Measurements from ENCODE around the gene CDX1. TPM values are rescaled to one million over a fixed set of nuclear protein-coding genes. Genes with fewer than 3 reads are reported as not detected.
A peak's percentile ranks its signal among the peaks of the same experiment; 100 is the strongest.

The CDX1 gene
- total RNA-seq, 2 experiments from 2014 or later: not detected

DNA sequence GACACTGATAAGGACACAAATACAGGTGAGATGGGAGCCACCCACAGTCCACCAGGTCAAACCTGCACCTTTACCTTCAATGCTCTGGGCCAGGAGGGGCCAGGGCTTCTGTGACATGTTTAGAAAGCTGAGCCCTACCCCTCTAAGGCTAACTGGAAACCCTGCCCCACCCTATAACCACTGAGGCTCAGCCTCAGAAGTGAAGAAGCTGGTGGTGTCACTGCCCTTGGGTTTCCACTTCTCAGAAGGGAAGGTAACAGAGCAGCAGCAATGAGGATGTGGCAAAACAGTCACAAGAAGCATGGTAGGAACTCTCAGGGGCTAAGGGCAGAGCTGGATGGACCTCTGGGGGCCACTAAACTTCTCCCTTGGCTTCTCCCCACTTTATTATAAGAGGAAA lies 17.0 kb upstream of the CDX1 start:
- DNase-seq: no peak
- H3K4me1 Mint-ChIP-seq: no peaks in the 10 kb centered on the region
- no peak overlapping the region for H3K27ac Mint-ChIP-seq
- H3K36me3 Mint-ChIP-seq: no peaks in the 10 kb centered on the region
- H3K9me3 Mint-ChIP-seq: no peaks in the 10 kb centered on the region
- H3K4me3 Mint-ChIP-seq: no peak overlapping the region
- no peaks in the 10 kb centered on the region for H3K27me3 Mint-ChIP-seq

DNA sequence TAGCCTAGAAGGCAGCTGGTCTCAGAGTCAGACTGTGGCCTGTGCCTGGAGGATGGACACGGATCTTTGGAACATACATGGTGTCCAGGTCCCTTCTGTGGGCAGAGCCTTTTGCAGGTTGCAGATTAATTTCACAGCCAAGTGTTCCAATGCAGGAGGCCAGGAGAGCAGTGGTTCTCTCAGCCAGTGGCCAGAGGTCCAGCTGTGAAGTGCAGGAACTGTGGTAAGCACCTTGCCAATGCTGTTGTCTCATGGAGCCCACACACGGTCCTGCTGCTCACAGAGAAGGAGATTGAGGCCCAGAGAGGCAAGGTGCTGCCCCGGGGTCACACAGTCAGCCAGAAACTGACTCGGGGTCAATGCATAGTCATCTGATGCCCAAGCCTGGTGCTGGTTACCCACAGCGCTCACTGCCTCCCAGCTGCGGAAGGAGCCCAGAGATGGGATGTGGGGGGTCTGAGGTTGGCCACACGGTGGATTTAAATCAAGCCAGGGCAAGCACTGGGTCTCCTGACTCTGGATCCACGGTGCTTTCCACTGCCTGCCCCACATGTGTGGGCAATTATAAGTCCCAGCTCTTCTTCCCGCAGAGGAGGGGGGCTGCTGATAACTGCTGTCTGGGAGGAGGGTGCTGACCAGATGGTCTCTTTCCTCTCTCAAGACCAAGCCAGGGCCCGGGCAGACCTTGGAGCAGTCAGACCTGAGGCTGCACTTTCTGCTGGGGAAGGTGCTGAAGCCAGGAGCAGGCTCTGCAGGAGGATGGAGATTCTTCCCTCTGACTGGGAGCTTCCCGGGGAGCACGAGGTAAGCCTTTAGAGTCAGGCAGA lies 13.7 kb upstream of the CDX1 start:
- no peak for DNase-seq
- H3K36me3 Mint-ChIP-seq: no peaks in the 10 kb centered on the region
- H3K4me1 Mint-ChIP-seq: peaks cover 7% of the 10 kb centered on the region
- no peak overlapping the region for H3K27ac Mint-ChIP-seq
- no peak overlapping the region for H3K4me3 Mint-ChIP-seq
- H3K27me3 Mint-ChIP-seq: peaks cover 15% of the 10 kb centered on the region
- H3K9me3 Mint-ChIP-seq: no peaks in the 10 kb centered on the region

DNA sequence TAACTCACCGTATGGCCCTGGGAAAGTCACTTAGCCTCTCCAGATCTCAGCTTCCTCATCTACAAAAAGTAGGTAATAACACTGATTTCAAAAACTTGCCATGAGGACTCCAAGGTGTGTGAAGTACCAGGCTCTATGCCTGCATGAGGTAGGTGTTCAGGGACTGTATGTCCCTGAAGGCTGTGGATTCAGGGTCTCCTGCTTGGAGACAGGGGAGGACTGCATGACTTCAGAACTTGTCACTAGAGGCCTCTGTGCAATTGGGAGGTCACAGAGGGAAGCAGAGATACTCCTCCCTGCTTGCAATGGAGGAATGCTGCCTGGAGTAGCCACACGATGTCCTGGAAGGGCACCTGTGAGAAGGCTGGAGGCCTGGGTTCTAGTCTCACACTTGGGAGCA lies 13.1 kb upstream of the CDX1 start:
- no peaks in the 10 kb centered on the region for H3K36me3 Mint-ChIP-seq
- peaks cover 7% of the 10 kb centered on the region for H3K4me1 Mint-ChIP-seq

DNA sequence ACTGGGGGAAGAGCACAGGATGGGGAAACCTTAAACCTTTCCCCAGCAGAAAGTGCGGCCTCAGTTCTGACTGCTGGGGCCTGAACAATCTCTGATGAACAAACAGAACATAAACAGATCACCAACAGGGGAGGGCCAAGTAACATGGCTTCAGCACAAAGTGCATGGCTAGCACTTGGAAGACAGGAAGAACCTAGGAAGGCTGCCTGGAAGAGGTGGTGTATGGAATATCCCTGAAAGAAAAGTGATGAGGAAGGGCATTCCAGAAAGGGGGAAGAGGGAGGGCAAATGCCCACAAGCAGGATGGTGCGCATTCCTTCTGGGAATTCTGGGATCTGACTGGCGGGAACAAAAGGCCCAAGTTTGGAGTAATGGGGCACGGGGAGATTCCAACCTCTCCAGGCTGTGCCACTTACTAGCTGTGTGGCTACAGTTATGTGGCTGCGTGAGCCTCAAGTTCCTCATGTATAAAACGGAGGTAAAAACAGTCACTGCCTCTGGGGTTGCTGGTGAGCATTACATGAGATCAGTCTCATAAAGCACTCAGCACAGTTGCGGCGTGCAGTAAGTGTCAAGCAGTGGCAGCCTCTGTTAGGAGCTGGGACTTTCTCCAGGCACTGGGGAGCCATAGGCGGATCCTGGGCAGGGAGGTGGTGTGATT lies 12.5 kb upstream of the CDX1 start:
- peaks cover 15% of the 10 kb centered on the region for H3K27me3 Mint-ChIP-seq
- peaks cover 7% of the 10 kb centered on the region for H3K4me1 Mint-ChIP-seq
- no peak overlapping the region for H3K4me3 Mint-ChIP-seq
- H3K36me3 Mint-ChIP-seq: no peaks in the 10 kb centered on the region
- H3K9me3 Mint-ChIP-seq: no peaks in the 10 kb centered on the region
- H3K27ac Mint-ChIP-seq: no peak overlapping the region
- no peak for DNase-seq

More for the DNA sequence above, 13.1 kb upstream of the CDX1 start:
- Mint-ChIP-seq H3K4me3 (no peak overlapping the region), H3K27me3 (peaks cover 15% of the 10 kb centered on the region), H3K27ac (no peak overlapping the region), H3K9me3 (no peaks in the 10 kb centered on the region)
- no peak for DNase-seq

DNA sequence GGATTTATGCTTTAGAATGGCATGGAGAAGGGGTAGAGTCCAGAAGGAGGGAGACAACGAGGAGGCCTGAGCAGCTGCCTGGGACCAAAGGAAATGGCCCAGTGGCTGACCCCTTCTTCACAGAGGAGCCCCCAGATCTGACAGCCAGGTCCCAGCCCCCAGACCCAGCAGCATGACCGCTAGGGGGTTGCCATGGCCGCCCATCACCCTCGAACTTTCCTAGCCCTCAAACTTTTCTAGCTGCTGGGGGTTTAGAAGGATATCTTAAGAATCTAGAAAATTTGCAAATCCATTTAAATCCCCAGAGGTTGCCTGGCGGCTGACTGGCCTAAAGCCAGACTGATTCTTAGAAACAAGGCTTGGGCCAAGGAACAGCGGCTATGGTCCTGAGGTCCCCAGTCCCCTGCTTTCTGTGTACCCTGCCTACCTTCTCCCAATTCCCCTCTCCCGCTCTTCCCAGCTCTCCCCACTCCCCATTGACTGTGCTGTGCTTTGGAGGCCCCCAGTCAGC lies 11.9 kb upstream of the CDX1 start:
- Mint-ChIP-seq H3K27me3 (peaks cover 15% of the 10 kb centered on the region), H3K9me3 (no peaks in the 10 kb centered on the region), H3K4me3 (peak overlapping the region; percentile 34), H3K27ac (no peak overlapping the region), H3K36me3 (no peaks in the 10 kb centered on the region), H3K4me1 (peaks cover 7% of the 10 kb centered on the region)
- no peak for DNase-seq

DNA sequence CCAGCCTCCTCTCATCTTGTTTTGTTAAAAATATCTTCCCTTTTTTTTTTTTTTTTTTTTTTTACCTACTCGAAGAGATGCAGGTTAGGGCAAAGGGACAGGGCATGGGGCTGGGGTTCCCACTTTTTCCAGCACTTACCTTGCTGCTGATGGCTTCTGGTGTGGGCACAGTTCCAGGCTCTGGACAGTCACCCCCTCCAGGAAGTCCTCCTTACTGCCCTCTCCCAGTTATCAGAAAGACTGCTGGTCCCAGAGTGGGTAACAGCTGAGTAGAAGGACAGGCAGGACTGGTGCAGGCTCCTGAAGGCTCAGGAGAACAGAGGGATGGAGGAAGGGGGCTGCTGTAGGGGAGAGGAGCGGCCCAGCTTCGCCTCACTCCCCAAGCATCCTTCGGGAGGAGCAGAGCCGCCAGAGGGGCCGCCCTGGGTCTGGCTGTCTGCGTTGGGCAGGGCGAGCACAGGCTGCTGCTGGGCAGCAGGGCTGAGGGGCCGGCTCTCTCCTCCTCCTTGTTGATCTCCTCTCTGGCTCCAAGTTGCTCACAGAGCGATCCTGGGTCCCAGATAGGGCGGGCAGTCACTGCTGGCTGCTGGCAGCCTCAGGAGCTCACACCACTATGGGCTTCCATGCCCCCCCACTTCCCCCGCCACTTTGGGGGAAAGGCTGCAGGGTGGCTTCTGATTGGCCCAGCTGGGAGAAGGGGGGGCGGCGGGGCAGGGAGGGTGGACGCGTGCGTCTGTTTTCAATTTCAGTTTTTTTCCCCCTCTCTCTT lies 11.1 kb upstream of the CDX1 start, which contains the start of gene PDGFRB:
Gene PDGFRB (minus strand): TSS at position 588 of the 769 bp plus-strand sequence. CDS start 18,798 bp downstream, outside the sequence.
- Mint-ChIP-seq H3K36me3 (no peaks in the 10 kb centered on the region), H3K27me3 (peaks cover 15% of the 10 kb centered on the region), H3K4me3 (peak within 1 kb of the TSS; percentile 88), H3K9me3 (no peaks in the 10 kb centered on the region), H3K4me1 (peaks cover 7% of the 10 kb centered on the region), H3K27ac (no peak within 1 kb of the TSS)
- DNase-seq: peak; percentile 63

DNA sequence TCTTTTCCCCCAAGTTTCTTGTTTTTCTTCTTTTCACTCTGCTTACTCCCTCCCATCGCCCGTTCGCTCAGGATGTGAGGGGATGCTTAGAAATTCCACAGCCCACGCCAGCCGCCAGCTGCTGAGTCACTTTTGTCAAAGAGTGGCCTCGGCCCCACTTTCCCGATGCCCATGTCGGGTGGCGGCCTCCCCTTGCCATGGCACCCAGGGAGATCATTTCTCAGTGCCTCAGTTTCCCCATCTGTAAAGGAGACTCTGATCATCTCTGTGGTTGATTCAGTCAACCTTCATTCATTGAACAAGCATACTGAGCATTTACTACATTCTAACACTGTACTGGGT lies 10.6 kb upstream of the CDX1 start:
- no peak for DNase-seq
- Mint-ChIP-seq H3K4me3 (peak overlapping the region; percentile 88), H3K4me1 (peaks cover 7% of the 10 kb centered on the region), H3K36me3 (no peaks in the 10 kb centered on the region), H3K9me3 (no peaks in the 10 kb centered on the region), H3K27ac (no peak overlapping the region), H3K27me3 (peaks cover 15% of the 10 kb centered on the region)

DNA sequence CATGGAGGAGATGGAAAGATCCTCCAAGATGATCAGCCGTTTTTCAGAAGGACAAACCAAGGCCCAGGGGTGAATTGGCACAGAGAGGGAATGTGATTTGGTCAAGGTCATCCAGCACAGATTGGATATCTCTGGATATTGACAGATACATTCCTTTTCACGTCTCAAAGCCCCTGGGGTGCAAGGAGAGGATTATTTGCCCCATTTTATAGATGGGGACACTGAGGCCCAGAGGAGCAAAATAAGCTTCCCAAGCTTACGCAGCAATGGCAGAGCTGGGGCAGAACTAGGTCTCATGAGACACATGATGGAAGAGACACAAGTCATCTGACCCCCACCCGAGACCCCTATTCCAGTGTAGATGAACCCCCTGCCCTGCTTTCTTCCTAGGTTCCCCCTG lies 10.0 kb upstream of the CDX1 start:
- H3K9me3 Mint-ChIP-seq: no peaks in the 10 kb centered on the region
- H3K4me1 Mint-ChIP-seq: peaks cover 7% of the 10 kb centered on the region
- H3K27ac Mint-ChIP-seq: no peak overlapping the region
- peaks cover 15% of the 10 kb centered on the region for H3K27me3 Mint-ChIP-seq
- H3K4me3 Mint-ChIP-seq: no peak overlapping the region
- no peak for DNase-seq
- no peaks in the 10 kb centered on the region for H3K36me3 Mint-ChIP-seq

DNA sequence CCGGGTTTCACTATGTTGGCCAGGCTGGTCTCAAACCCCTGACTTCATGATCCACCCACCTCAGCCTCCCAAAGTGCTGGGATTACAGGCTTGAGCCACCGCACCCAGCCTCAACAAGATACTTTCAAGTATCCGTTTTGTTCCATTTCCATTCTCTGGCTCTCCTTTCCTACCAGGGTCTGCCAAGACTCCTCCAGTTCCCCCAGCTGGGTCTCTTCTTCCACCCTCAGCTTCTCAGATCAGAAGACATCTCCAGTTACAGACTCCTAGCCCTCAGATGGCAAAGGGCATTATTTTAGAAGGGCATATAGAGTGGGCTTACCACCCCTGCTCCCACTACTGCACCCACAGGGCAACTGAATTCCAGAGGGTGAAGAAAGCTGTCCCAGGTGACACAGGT lies 9.4 kb upstream of the CDX1 start:
- Mint-ChIP-seq H3K9me3 (no peaks in the 10 kb centered on the region), H3K4me1 (peaks cover 7% of the 10 kb centered on the region), H3K4me3 (no peak overlapping the region), H3K27me3 (peaks cover 15% of the 10 kb centered on the region), H3K27ac (no peak overlapping the region), H3K36me3 (no peaks in the 10 kb centered on the region)
- no peak for DNase-seq

DNA sequence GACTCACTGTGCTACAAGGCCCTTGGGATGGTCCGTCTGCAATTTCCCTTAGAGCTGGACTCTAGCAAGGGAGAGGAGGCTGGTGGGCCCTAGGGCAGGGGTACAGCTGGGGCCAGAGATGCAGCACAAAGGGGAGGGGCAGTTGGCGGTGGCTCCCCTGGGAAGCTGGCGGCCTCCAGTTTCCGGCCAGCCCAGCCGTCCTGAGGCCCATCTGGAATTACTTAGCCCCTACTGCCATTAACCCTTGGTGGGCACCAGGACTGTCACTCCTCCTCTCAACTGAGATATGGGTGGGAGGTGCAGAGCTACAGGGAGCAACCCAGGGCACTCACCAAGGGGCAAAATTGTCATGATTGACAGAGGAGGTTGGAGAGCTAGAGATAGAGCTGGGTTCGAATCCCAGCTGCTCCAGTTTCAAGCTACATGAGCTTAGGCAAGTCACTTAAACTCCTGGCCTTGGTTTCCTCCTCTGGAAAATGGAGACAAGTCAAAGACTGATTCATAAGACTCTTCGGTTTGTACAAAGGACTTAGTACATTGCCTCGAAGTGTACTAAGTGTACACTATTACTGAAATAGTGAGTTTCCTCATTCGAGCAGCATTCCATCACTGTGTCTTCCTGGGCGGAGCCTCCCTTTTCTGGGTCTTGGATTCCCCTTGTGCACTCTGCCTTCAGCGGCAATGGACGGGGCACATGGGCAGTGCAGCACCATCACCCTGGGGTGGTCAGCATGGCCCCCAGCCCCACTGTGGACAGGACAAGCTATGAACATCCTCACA lies 8.2 kb upstream of the CDX1 start:
- Mint-ChIP-seq H3K9me3 (no peaks in the 10 kb centered on the region), H3K27ac (no peak overlapping the region), H3K27me3 (peaks cover 15% of the 10 kb centered on the region), H3K36me3 (no peaks in the 10 kb centered on the region), H3K4me1 (peaks cover 7% of the 10 kb centered on the region), H3K4me3 (no peak overlapping the region)
- no peak for DNase-seq

DNA sequence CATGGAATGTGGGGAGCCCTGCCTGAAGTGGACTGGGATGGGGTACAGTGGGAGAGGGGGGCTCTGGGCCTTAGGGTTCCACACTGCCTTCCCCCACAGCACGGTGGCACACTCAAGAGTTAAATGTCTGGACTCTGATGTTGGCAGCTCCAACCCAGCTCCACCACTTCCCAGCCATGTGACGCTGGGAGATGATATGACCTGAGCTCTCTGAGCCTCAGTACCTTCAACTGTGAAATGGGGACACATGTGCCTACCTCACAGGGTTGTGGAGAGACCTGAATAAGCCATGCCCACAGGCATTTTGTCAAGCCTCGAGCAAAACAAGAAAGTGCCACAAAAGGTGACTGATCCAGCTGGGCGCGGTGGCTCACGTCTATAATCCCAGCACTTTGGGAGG lies 7.5 kb upstream of the CDX1 start:
- Mint-ChIP-seq H3K36me3 (no peaks in the 10 kb centered on the region), H3K9me3 (no peaks in the 10 kb centered on the region), H3K4me1 (peaks cover 7% of the 10 kb centered on the region), H3K27me3 (peaks cover 15% of the 10 kb centered on the region), H3K27ac (no peak overlapping the region), H3K4me3 (no peak overlapping the region)
- DNase-seq: no peak

DNA sequence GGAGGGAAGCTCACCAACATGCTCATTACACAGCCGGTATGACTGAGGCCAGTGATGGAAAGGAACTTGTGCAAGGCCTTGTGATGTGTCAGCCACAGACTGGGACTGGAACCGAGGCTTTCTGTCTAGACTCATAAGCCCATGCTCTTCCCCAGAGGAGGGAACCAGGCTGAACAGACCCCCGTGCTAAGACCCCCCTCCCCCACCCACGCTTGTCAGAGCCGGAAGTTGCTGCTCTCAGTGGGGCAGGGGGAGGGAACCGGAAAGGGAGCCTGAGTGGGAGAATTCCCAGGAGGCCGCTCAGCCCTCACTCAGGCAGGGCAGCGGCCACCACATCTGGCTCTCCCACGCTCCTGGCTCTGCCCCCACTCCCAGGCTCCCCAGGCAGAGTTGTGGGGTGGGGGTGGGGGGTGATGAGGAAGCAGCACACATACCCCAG lies 6.8 kb upstream of the CDX1 start:
- no peak for DNase-seq
- Mint-ChIP-seq H3K27me3 (peaks cover 17% of the 10 kb centered on the region), H3K9me3 (no peaks in the 10 kb centered on the region), H3K36me3 (no peaks in the 10 kb centered on the region), H3K4me3 (no peak overlapping the region), H3K27ac (no peak overlapping the region), H3K4me1 (peaks cover 7% of the 10 kb centered on the region)

DNA sequence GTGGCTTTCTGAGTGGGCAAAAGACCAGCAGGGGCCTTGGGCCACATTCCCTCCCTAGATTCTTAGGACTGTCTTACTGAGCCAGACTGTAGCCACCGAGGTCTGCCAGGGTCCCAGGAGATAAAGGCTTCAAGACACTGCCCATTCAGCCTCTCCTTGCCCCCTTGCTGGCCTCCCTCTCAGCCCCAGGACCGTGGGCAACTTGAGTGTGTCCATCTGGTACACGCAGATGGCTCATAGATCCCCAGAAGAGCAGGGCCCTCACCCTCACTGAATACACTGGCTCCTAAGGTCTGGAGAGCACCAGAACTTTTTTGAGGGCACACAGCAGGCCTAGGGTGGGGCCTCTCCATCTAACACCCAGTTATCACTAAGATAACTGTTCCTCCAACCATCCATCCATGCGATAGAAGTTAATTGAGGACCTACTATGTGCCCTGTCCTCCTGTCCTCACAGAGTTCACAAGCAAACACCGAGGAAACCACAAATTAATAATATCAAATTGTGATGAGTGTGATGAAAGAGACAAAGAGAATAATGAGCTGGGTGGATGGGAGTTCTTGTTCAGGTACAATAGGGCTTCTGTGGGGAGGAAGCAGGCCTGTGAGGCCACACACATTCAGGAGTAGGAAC lies 6.0 kb upstream of the CDX1 start:
- Mint-ChIP-seq H3K27ac (no peak overlapping the region), H3K9me3 (no peaks in the 10 kb centered on the region), H3K27me3 (peaks cover 23% of the 10 kb centered on the region), H3K4me3 (no peak overlapping the region), H3K4me1 (peaks cover 7% of the 10 kb centered on the region), H3K36me3 (no peaks in the 10 kb centered on the region)
- no peak for DNase-seq
